Lung (tissue), 12 donors: Measurements from ENCODE around the gene OR2B6. TPM values are rescaled to one million over a fixed set of nuclear protein-coding genes. Genes with fewer than 3 reads are reported as not detected.
"Not testable (repeated sequence)": the region's sequence is repeated elsewhere in the genome, so short reads cannot be mapped to it uniquely, and the experiment has no call there.

Experiments
- ATAC-seq: fragments of 200-7000 bp; cut with Tn5 transposase; one replicate; pipeline ENCODE4 v1.9.1; 2020; ENCODE audit warnings: moderate number of reproducible peaks; ENCODE audit not compliant: insufficient read depth, low FRiP score
- DNase-seq, 3 donors: peaks; one replicate each; pipeline ENCODE4 v3.0.0-alpha.2; 2013 to 2017
- H3K27ac ChIP-seq, 2 donors: one replicate each; pipeline ENCODE4 v1.5.1; 2013; ENCODE audit warnings: mild to moderate bottlenecking in 2 of 2, moderate library complexity in 2 of 2, control low read depth in 1 of 2, inconsistent platforms in 1 of 2, low read depth in 1 of 2, low read length in 1 of 2
- H3K27me3 ChIP-seq, 3 donors: one replicate each; pipeline ENCODE4 v1.5.1; 2013; ENCODE audit warnings: low read length in 2 of 3; ENCODE audit not compliant: control insufficient read depth in 3 of 3, insufficient read depth in 3 of 3
- H3K36me3 ChIP-seq, 4 donors: one replicate each; pipeline ENCODE4 v1.5.1; 2013; ENCODE audit warnings: low read length in 4 of 4, mild to moderate bottlenecking in 1 of 4, moderate library complexity in 1 of 4; ENCODE audit not compliant: control insufficient read depth in 4 of 4, insufficient read depth in 4 of 4
- H3K4me1 ChIP-seq, 5 donors: one replicate each; pipeline ENCODE4 v1.5.1; 2013; ENCODE audit warnings: low read length in 5 of 5, mild to moderate bottlenecking in 2 of 5, moderate library complexity in 1 of 5; ENCODE audit not compliant: control insufficient read depth in 5 of 5, insufficient read depth in 5 of 5
- H3K4me3 ChIP-seq: one replicate; pipeline ENCODE4 v1.5.1; 2013; ENCODE audit warnings: mild to moderate bottlenecking, control low read depth, moderate library complexity
- H3K9ac ChIP-seq, 2 donors: one replicate each; pipeline ENCODE4 v1.5.1; 2013; ENCODE audit warnings: low read length in 2 of 2, control low read depth in 1 of 2; ENCODE audit not compliant: insufficient read depth in 1 of 2
- H3K9me3 ChIP-seq, 4 donors: one replicate each; pipeline ENCODE4 v1.5.1; 2013; ENCODE audit warnings: low read length in 3 of 4, mild to moderate bottlenecking in 1 of 4, moderate library complexity in 1 of 4; ENCODE audit not compliant: control insufficient read depth in 4 of 4, insufficient read depth in 3 of 4
- WGBS, 2 donors: extraction: QIAGEN DNeasy Blood & Tissue Kit; methylation state at CpG; one replicate each; pipeline ENCODE4 v1.1.7; 2013; 5-methylcytosine and 5-hydroxymethylcytosine counted together
- polyA plus RNA-seq, 2 donors: library from polyadenylated mRNA; stranded (reverse); fragments of 200-250 nt; gene quantifications; one replicate each; pipeline ENCODE4 v1.2.1, GENCODE V29; 2013
- total RNA-seq, 2 donors: library from RNA; depleted of rRNA in 1 of 2; stranded (reverse); fragments of >200 nt in 1 of 2; gene quantifications; one replicate each; pipeline ENCODE4 v1.2.1, GENCODE V29; 2014 to 2021
- TF ChIP-seq, protein P1 (sequence below): IDR thresholded peaks from 2 replicates; pipeline ENCODE4 v1.5.1; 2012; ENCODE audit warnings: mild to moderate bottlenecking; ENCODE audit errors: control extremely low read depth, extremely low read depth
- donor health status: control.
- donor health status: control.
- donor health status: Bipolar disorder and iron deficiency.
- donor health status: healthy.
- donor health status: DM: yes; HTN: yes; CAD: no.

OR2B6 gene
- total and polyA plus RNA-seq, 4 donors, result not detected

DNA sequence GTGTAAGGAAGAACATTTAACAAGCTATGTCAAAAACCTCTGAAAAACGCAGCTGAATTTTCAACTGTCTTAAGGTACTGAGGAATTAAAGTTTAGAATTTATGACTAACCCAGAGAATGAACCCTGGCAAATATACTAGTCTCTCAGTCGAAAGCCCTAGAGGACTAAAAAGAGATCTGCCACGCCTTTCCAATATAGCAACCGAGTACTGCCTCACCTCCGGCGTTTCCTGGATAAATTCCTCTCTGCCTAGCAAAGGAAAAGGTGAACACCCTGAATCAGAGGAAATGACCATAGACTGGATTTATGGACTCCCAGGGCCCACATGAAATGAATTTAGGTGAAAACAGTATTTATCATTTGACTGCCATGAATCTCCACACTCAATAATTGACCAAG, 32.9 kb upstream of the OR2B6 start:
- Histone ChIP-seq H3K27me3 (peaks cover 0 to 7% (median 4%) of the 10 kb centered on the region in 3 donors), H3K4me3 (no peak overlapping the region), H3K9ac (no peak overlapping the region), H3K9me3 (peaks cover 0 to 4% (median 0%) of the 10 kb centered on the region in 4 donors), H3K27ac (no peak overlapping the region), H3K4me1 (no peaks in the 10 kb centered on the region), H3K36me3 (no peaks in the 10 kb centered on the region)
- DNase-seq (no peak), ATAC-seq (no peak)
- TF ChIP-seq, protein P1, sequence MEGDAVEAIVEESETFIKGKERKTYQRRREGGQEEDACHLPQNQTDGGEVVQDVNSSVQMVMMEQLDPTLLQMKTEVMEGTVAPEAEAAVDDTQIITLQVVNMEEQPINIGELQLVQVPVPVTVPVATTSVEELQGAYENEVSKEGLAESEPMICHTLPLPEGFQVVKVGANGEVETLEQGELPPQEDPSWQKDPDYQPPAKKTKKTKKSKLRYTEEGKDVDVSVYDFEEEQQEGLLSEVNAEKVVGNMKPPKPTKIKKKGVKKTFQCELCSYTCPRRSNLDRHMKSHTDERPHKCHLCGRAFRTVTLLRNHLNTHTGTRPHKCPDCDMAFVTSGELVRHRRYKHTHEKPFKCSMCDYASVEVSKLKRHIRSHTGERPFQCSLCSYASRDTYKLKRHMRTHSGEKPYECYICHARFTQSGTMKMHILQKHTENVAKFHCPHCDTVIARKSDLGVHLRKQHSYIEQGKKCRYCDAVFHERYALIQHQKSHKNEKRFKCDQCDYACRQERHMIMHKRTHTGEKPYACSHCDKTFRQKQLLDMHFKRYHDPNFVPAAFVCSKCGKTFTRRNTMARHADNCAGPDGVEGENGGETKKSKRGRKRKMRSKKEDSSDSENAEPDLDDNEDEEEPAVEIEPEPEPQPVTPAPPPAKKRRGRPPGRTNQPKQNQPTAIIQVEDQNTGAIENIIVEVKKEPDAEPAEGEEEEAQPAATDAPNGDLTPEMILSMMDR, result no peak
- WGBS, 2 donors, result 81 to 87% methylated on average over 6 of the region's 6 CpGs

DNA sequence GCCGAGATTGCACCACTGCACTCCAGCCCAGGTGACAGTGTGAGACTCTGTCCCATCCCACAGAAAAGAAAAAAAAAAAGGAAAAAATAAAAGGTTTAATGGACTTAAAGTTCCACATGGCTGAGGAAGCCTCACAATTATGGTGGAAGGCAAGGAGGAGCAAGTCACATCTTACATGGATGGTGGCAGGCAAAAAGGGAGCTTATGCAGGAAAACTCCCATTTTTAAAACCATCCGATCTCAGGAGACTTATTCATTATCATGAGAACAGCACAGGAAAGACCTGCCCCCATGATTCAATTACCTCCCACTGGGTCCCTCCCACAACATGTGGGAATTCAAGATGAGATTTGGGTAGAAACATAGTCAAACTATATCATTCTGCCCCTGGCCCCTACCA, 29.0 kb upstream of the OR2B6 start:
- H3K36me3 ChIP-seq, H3K4me3 ChIP-seq, H3K4me1 ChIP-seq, H3K27ac ChIP-seq, H3K9ac ChIP-seq, H3K9me3 ChIP-seq, ATAC-seq, H3K27me3 ChIP-seq, DNase-seq: not testable (repeated sequence)
- 93 to 100% methylated on average over 2 of the region's 2 CpGs for WGBS, 2 donors

DNA sequence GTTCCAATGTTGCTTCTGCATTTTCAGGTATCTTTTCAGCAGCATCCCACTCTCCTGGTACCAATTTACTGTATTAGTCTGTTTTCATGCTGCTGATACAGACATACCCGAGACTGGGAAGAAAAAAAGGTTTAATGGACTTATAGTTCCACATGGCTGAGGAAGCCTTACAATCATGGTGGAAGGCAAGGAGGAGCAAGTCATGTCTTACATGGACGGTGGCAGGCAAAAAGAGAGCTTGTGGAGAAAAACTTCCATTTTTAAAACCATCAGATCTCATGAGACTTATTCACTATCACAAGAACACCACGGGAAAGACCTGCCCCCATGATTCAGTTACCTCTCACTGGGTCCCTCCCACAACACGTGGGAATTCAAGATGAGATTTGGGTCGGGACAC, 27.1 kb upstream of the OR2B6 start:
- not testable (repeated sequence) for H3K4me1 ChIP-seq, H3K9me3 ChIP-seq, H3K4me3 ChIP-seq, H3K27ac ChIP-seq, H3K36me3 ChIP-seq, H3K27me3 ChIP-seq, H3K9ac ChIP-seq, DNase-seq, ATAC-seq
- WGBS, 2 donors, result 79 to 85% methylated on average over 5 of the region's 5 CpGs

DNA sequence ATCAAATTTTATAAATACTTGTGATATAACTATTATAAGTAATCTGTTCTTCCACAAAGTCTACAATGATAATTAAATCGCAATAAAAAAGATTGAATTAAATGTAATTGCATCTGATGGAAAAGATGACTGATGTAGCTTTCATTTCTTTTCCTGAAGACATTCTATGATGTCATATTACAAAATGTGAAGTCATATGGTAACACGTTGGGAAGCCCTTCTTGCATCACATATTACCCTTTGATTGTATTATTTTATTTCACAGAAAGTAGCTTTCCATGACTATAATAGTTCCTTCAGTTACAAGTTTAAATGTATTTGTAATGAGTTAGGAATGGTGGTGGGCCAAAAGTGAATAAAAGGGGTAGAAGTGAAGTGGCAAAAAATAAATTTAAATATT, 25.8 kb upstream of the OR2B6 start:
- Histone ChIP-seq H3K9me3 (peaks cover 0 to 5% (median 0%) of the 10 kb centered on the region in 4 donors), H3K4me3 (no peak overlapping the region), H3K27me3 (no peaks in the 10 kb centered on the region), H3K36me3 (no peaks in the 10 kb centered on the region), H3K4me1 (no peaks in the 10 kb centered on the region), H3K9ac (no peak overlapping the region), H3K27ac (no peak overlapping the region)
- TF ChIP-seq, protein P1, result no peak
- 84 to 85% methylated on average over 2 of the region's 2 CpGs for whole genome bisulfite sequencing, 2 donors
- ATAC-seq (no peak), DNase-seq (no peak)

DNA sequence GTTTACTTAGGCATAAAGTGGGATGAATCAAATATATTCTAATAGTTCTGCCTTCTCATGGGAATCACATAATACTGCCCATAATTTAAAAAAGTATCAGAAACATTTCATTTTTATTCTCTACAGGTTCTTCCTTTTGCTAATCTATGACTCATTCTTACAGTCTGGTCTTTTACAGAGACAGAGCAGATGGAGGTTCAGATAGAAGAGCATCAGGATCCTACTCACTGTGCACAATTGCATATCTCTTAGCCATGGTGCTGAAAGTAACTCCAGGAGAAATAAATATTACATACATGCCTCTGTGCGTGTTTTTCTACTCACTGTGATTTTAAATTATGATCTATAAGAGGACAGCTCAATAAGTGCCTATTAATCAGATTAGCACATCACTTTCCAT, 16.3 kb upstream of the OR2B6 start:
- no peaks in the 10 kb centered on the region for H3K36me3 ChIP-seq
- H3K27me3 ChIP-seq, result peaks cover 0 to 6% (median 3%) of the 10 kb centered on the region in 3 donors
- H3K9me3 ChIP-seq, result peaks cover 0 to under 1% (median 0%) of the 10 kb centered on the region in 4 donors
- no peak overlapping the region for H3K9ac ChIP-seq
- H3K27ac ChIP-seq, result no peak overlapping the region
- ATAC-seq (no peak), DNase-seq (no peak)
- WGBS, 2 donors, result 78 to 84% methylated on average over 1 of the region's 1 CpG
- H3K4me3 ChIP-seq, result no peak overlapping the region
- TF ChIP-seq, protein P1, result no peak
- H3K4me1 ChIP-seq, result no peaks in the 10 kb centered on the region

DNA sequence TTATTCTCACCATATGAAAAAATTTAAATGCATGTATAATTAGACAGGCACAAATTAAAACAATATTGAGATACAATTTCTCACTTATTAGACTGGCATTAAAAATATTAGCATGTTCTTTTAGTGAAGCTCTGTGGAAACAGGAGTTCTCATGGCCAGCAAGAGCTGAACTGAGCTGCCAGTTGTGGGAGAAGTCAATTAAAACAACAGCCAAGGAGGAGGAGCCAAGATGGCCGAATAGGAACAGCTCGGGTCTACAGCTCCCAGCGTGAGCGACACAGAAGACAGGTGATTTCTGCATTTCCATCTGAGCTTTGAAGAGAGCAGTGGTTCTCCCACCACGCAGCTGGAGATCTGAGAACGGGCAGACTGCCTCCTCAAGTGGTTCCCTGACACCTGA, 14.0 kb upstream of the OR2B6 start:
- H3K27me3 ChIP-seq, H3K9me3 ChIP-seq, H3K9ac ChIP-seq, ATAC-seq, H3K4me1 ChIP-seq, H3K27ac ChIP-seq, DNase-seq, H3K36me3 ChIP-seq, H3K4me3 ChIP-seq: not testable (repeated sequence)
- WGBS, 2 donors, result 40 to 46% methylated on average over 6 of the region's 6 CpGs
